Psoas muscle (tissue), 8 donors: ENCODE results near the gene PPDPF. TPM values are rescaled to one million over a fixed set of nuclear protein-coding genes. Genes with fewer than 3 reads are reported as not detected.

Experiments
- ATAC-seq, 4 donors: fragments of 200-7000 bp; cut with Tn5 transposase; one replicate each; pipeline ENCODE4 v1.9.1; 2020; ENCODE audit warnings: moderate library complexity in 3 of 4, mild to moderate bottlenecking in 2 of 4
- DNase-seq, 2 donors: peaks; one replicate each; pipeline ENCODE4 v3.0.0-alpha.2; 2020
- H3K27ac ChIP-seq: fragments of 200-600 bp; one replicate; pipeline ENCODE4 v1.8.0; 2022
- H3K27me3 ChIP-seq, 3 donors: fragments of 200-600 bp in 1 of 3; one replicate each; pipeline versions ENCODE4 v1.6.1 to v1.8.0; 2013 to 2022; ENCODE audit warnings: low read length in 2 of 3, mild to moderate bottlenecking in 2 of 3, moderate library complexity in 1 of 3; ENCODE audit not compliant: insufficient read depth in 3 of 3
- H3K36me3 ChIP-seq, 2 donors: fragments of 200-600 bp in 1 of 2; one replicate each; pipeline versions ENCODE4 v1.6.1 to v1.8.0; 2013 to 2022; ENCODE audit warnings: low read depth in 1 of 2, mild to moderate bottlenecking in 1 of 2, moderate library complexity in 1 of 2; ENCODE audit not compliant: insufficient read depth in 1 of 2
- H3K4me1 ChIP-seq: fragments of 200-600 bp; one replicate; pipeline ENCODE4 v1.8.0; 2022
- H3K4me3 ChIP-seq: fragments of 200-600 bp; one replicate; pipeline ENCODE4 v1.8.0; 2022; ENCODE audit warnings: mild to moderate bottlenecking
- H3K9me3 ChIP-seq: fragments of 200-600 bp; one replicate; pipeline ENCODE4 v1.8.0; 2022
- WGBS, 3 donors: extraction: QIAGEN DNeasy Blood & Tissue Kit; methylation state at CpG; one replicate each; pipeline versions ENCODE4 v1.1.6 to v1.1.7; 2013; 5-methylcytosine and 5-hydroxymethylcytosine counted together
- intact Hi-C, 2 donors: fragments of 100-400 bp; cut with DNase I; formaldehyde crosslinking; loops; one replicate each; pipeline versions ENCODE4 v1.11.0 to v1.14.2; 2022
- polyA plus RNA-seq, 3 donors: library from polyadenylated mRNA; stranded (reverse); fragments of 200-250 nt; gene quantifications; one replicate each; pipeline ENCODE4 v1.2.3, GENCODE V29; 2013
- total RNA-seq, 4 donors: library from RNA; stranded (reverse); fragmentation: NEBNext Ultra II Directional in 2 of 4; extraction: Animal tissue kit (Norgen Biotek cat#: 25700) in 2 of 4; gene quantifications; one replicate each; pipeline versions ENCODE4 v1.2.1 to v1.2.4, GENCODE V29; 2021 to 2023
- TF ChIP-seq, protein P1 (sequence below): fragments of 200-600 bp; IDR thresholded peaks from one replicate; pipeline ENCODE4 v1.8.0; 2022; ENCODE audit warnings: antibody characterized with exemption
- donor health status: healthy with polysubstance abuse.
- donor health status: DM: no; HTN: no; CAD: no; lungs with moderate emphysema.
- donor health status: Bipolar disorder and iron deficiency.
- donor health status: healthy.
- donor health status: DM: yes; HTN: yes; CAD: no.
- donor health status: DM: no; HTN: no; CAD: no.
- donor health status: DM: no; HTN: no; CAD: no.
- donor health status: DM: yes; HTN: yes; CAD: no.

Gene PPDPF
- total and polyA plus RNA-seq, 7 donors = 130 to 198 (median 153) TPM

DNA sequence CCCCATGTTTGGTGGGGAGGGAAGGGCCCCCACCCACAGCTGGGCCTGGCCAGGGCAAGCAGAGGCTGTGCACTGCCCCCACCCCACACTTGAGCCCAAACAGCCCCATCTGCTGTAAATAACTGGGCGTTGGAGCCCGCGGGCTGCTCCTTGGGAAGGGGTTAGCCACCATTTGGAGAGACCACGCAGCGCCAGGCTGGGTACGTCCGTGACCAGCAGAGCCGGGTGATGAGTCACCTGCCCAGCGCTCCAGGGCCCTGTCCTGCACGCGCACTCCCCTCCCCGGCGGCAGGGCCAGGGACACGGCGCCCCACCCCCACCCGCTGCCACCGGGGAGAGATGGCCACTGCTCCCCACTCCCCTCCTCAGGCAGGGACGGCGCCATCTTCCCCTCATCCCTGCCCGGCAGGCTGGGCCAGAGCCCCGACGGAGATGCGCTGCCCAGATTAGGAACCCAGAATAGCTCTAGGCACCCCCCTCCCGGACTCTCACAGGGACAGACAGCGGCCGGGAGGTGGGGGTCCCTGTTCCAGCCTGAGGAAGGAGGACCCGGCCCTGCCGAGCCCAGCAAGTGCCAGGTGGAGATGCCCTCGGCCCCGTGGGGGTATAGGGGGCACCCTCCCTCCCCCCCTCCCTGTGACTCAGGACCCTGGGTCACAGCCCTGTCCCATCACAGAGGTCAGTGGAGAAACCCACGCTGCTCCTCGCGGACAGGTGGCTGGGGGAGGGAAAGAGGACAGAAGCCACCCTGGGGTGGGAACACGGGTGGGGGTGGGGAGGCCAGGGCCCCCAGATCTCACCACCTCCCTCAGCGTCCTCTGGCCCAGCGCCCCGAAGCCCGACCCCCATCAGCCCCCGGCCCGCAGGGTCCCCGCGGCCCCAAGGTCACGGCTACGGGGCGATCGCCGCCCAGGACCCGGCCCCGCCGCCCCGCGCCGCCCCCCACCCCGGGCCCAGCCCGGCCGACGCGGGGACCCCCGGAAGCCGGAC lies 22.3 kb upstream of the PPDPF start:
- intact Hi-C loops = loop anchor here in 1 of 2 donors (2.0 kb wide), 1 partner anchor 23 kb away; the partner anchor contains the start of gene PPDPF
- TF ChIP-seq, protein P1, sequence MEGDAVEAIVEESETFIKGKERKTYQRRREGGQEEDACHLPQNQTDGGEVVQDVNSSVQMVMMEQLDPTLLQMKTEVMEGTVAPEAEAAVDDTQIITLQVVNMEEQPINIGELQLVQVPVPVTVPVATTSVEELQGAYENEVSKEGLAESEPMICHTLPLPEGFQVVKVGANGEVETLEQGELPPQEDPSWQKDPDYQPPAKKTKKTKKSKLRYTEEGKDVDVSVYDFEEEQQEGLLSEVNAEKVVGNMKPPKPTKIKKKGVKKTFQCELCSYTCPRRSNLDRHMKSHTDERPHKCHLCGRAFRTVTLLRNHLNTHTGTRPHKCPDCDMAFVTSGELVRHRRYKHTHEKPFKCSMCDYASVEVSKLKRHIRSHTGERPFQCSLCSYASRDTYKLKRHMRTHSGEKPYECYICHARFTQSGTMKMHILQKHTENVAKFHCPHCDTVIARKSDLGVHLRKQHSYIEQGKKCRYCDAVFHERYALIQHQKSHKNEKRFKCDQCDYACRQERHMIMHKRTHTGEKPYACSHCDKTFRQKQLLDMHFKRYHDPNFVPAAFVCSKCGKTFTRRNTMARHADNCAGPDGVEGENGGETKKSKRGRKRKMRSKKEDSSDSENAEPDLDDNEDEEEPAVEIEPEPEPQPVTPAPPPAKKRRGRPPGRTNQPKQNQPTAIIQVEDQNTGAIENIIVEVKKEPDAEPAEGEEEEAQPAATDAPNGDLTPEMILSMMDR = no peak
- peak; percentile 82 to 94 for DNase-seq
- peak overlapping the region; percentile 94 for H3K27ac ChIP-seq
- H3K4me3 ChIP-seq = peak overlapping the region; percentile 75
- peaks cover 0 to 37% of the 10 kb centered on the region in 2 donors for H3K36me3 ChIP-seq
- H3K27me3 ChIP-seq = peaks cover 0 to 2% (median 0%) of the 10 kb centered on the region in 3 donors
- 2 to 5% (median 3%) methylated on average over 17 to 59 of the region's 60 CpGs for WGBS, 3 donors
- no peaks in the 10 kb centered on the region for H3K9me3 ChIP-seq
- peaks cover 51% of the 10 kb centered on the region for H3K4me1 ChIP-seq
- peak; percentile 58 to 67 (median 62) for ATAC-seq

- H3K27me3 ChIP-seq = peaks cover 0 to 2% (median 0%) of the 10 kb centered on the region in 3 donors
- 0 to 2% (median 1%) methylated on average over 14 to 57 of the region's 58 CpGs for WGBS, 3 donors
- peak; percentile 76 to 91 for DNase-seq
- peaks cover 51% of the 10 kb centered on the region for H3K4me1 ChIP-seq
- peak within 1 kb of the TSS; percentile 94 for H3K27ac ChIP-seq
- ATAC-seq = peak; percentile 14 to 38 (median 15)
- intact Hi-C loops = no loop called here
- peak within 1 kb of the TSS; percentile 75 for H3K4me3 ChIP-seq
- H3K36me3 ChIP-seq = peaks cover 0 to 30% of the 10 kb centered on the region in 2 donors
- no peaks in the 10 kb centered on the region for H3K9me3 ChIP-seq
- TF ChIP-seq, protein P1 = peak; percentile 37
These were observed 21.6 kb upstream of the PPDPF start, which contains the start of gene EEF1A2 for GRCh38 chr20:63498960-63499337. EEF1A2 (minus strand) TSS chr20:63499083; CDS start chr20:63497763, 1,320 bp downstream.

- Histone ChIP-seq H3K27me3 (peaks cover 0 to 2% (median 0%) of the 10 kb centered on the region in 3 donors), H3K27ac (peak overlapping the region; percentile 94), H3K9me3 (no peaks in the 10 kb centered on the region), H3K4me1 (peaks cover 46% of the 10 kb centered on the region), H3K36me3 (peaks cover 0 to 24% of the 10 kb centered on the region in 2 donors), H3K4me3 (peak overlapping the region; percentile 75)
- ATAC-seq (peak in 1 of 4 donors; percentile 0), DNase-seq (peak in 1 of 2 donors; percentile 64)
- TF ChIP-seq, protein P1 = no peak
- intact Hi-C loops = no loop called here
- 8 to 29% (median 19%) methylated on average over 13 to 47 of the region's 48 CpGs for WGBS, 3 donors
These were observed 21.1 kb upstream of the PPDPF start for GRCh38 chr20:63499338-63499969.

DNA sequence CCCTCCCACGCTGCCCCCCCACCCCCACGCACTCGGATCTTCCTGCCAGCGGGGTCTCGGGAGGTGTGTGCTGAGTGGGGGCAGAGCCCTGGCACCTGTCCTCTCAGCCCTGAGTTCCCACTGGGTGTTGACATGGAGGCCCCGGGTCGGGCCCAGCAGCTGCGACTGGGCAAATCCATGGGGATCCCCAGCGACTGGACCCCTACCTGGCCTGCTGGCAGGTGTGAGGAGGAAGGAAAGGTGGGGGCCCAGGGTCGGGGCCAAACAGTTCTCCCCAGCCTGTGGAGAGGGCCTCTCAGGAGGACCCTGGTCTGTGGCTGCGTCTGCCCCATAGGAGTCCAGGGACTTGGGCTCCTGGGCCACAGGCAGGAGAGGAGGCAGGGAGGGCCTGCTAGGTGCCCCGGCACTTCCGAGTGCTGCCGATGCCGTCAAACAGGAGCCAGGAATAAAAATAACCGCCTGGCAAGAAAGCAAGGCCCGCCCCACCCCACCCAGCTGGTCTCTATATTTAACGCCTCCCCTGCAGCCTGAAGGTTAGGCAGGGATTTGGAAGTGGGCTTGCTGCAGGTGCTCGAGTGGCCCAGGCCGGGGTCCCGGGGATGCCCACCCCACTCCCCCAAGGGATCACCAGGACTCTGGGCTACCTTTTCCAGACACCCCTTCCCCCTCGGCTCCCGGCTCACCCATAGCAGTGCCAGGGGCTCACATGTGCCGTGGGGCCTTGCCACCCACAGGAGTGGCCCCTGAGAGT lies 20.2 kb upstream of the PPDPF start:
- peaks cover 0 to 2% (median 0%) of the 10 kb centered on the region in 3 donors for H3K27me3 ChIP-seq
- ATAC-seq = peak; percentile 32 to 60 (median 52)

More for the DNA sequence above, 20.2 kb upstream of the PPDPF start:
- peak in 1 of 2 donors; percentile 83 for DNase-seq
- intact Hi-C loops = no loop called here
- peak overlapping the region; percentile 75 for H3K4me3 ChIP-seq
- peaks cover 8% of the 10 kb centered on the region for H3K9me3 ChIP-seq
- TF ChIP-seq, protein P1 = no peak
- peak overlapping the region; percentile 94 for H3K27ac ChIP-seq
- H3K36me3 ChIP-seq = peaks cover 0 to 16% of the 10 kb centered on the region in 2 donors
- H3K4me1 ChIP-seq = peaks cover 37% of the 10 kb centered on the region
- 28 to 46% (median 31%) methylated on average over 23 to 24 of the region's 24 CpGs for WGBS, 3 donors
